HAP-1 (cell line): ENCODE measurements around the gene SNRPN.
"Not testable (repeated sequence)": the region's sequence is repeated elsewhere in the genome, so short reads cannot be mapped to it uniquely, and the experiment has no call there.

ENCODE experiments used
- DNase-seq, 2 experiments: peaks; one replicate each; pipeline ENCODE4 v3.0.0-alpha.2; 2016 to 2020; ENCODE audit warnings: low spot score in 2 of 2
- H3K27me3 ChIP-seq: fragments of 250-450 bp; sonication (Bioruptor Pico); 2 replicates; pipeline ENCODE4 v1.5.1; 2020; ENCODE audit warnings: low read depth, mild to moderate bottlenecking, moderate library complexity
- H3K36me3 ChIP-seq: fragments of 250-450 bp; sonication (Bioruptor Pico); replicated peaks from 2 replicates; pipeline ENCODE4 v1.5.1; 2020; ENCODE audit warnings: mild to moderate bottlenecking
- H3K4me1 ChIP-seq: fragments of 250-450 bp; sonication (Bioruptor Pico); 2 replicates; pipeline ENCODE4 v1.5.1; 2020; ENCODE audit warnings: mild to moderate bottlenecking
- H3K4me3 ChIP-seq: fragments of 250-450 bp; sonication (Bioruptor Pico); 2 replicates; pipeline ENCODE4 v1.5.1; 2020; ENCODE audit warnings: mild to moderate bottlenecking, moderate library complexity
- H3K9me3 ChIP-seq: fragments of 250-450 bp; sonication (Bioruptor Pico); 2 replicates; pipeline ENCODE4 v1.5.1; 2020; ENCODE audit warnings: mild to moderate bottlenecking, moderate library complexity
- in situ Hi-C: fragments of 300-500 bp; cut with MboI; formaldehyde crosslinking; loops from 3 replicates; pipeline ENCODE4 v1.14.3; 2020; ENCODE audit warnings: low sequenced_read_pairs, inconsistent platforms, mixed read lengths

Gene SNRPN

GRCh38 chr15:24954783-24955530, at the start of gene SNRPN, which contains the start of gene SNURF:
Gene SNRPN, plus strand, starts transcription at chr15:24954987. Its CDS starts 19,467 bp downstream, at chr15:24974454.
Gene SNURF, plus strand, starts transcription at chr15:24954987. Its CDS starts 62 bp downstream, at chr15:24955049.
- no peak for DNase-seq
- H3K4me3 ChIP-seq, result no peak within 1 kb of the TSS
- no peaks in the 10 kb centered on the region; the same call in 1 of the 2 replicates for H3K9me3 ChIP-seq
- in situ Hi-C loops, result no loop called here
- H3K36me3 ChIP-seq, result no peaks in the 10 kb centered on the region
- no peaks in the 10 kb centered on the region for H3K4me1 ChIP-seq
- H3K27me3 ChIP-seq, result no peaks in the 10 kb centered on the region

- Histone ChIP-seq H3K4me3 (no peak overlapping the region), H3K27me3 (no peaks in the 10 kb centered on the region), H3K36me3 (no peaks in the 10 kb centered on the region), H3K4me1 (no peaks in the 10 kb centered on the region), H3K9me3 (no peaks in the 10 kb centered on the region)
- DNase-seq, result no peak
- in situ Hi-C loops, result no loop called here
Measured at GRCh38 chr15:24916305-24917009, 38.3 kb upstream of the SNRPN start.

- H3K4me3 ChIP-seq, result no peak overlapping the region
- DNase-seq, result no peak
- no peaks in the 10 kb centered on the region for H3K36me3 ChIP-seq
- no peaks in the 10 kb centered on the region for H3K4me1 ChIP-seq
- no peaks in the 10 kb centered on the region for H3K9me3 ChIP-seq
- in situ Hi-C loops, result no loop called here
- H3K27me3 ChIP-seq, result no peaks in the 10 kb centered on the region
Measured at GRCh38 chr15:24917431-24917830, 37.4 kb upstream of the SNRPN start.

- H3K4me1 ChIP-seq, result no peaks in the 10 kb centered on the region
- no peaks in the 10 kb centered on the region for H3K9me3 ChIP-seq
- DNase-seq, result no peak
- H3K4me3 ChIP-seq, result no peak overlapping the region
- H3K36me3 ChIP-seq, result no peaks in the 10 kb centered on the region
- in situ Hi-C loops, result no loop called here
- no peaks in the 10 kb centered on the region for H3K27me3 ChIP-seq
Measured at GRCh38 chr15:24919446-24919845, 35.3 kb upstream of the SNRPN start.

GRCh38 chr15:24922781-24923180, 32.0 kb upstream of the SNRPN start:
- H3K36me3 ChIP-seq, in situ Hi-C loops, H3K4me3 ChIP-seq, H3K27me3 ChIP-seq, H3K9me3 ChIP-seq, DNase-seq, H3K4me1 ChIP-seq: not testable (repeated sequence)

- Histone ChIP-seq H3K36me3 (no peaks in the 10 kb centered on the region), H3K4me3 (no peak overlapping the region), H3K9me3 (no peaks in the 10 kb centered on the region), H3K27me3 (no peaks in the 10 kb centered on the region), H3K4me1 (no peaks in the 10 kb centered on the region)
- in situ Hi-C loops, result no loop called here
- DNase-seq, result no peak
Measured at GRCh38 chr15:24924153-24924552, 30.6 kb upstream of the SNRPN start.

GRCh38 chr15:24924621-24925020, 30.2 kb upstream of the SNRPN start:
- in situ Hi-C loops, result no loop called here
- H3K4me1 ChIP-seq, result no peaks in the 10 kb centered on the region
- no peaks in the 10 kb centered on the region for H3K9me3 ChIP-seq
- no peak for DNase-seq
- no peaks in the 10 kb centered on the region for H3K36me3 ChIP-seq
- no peak overlapping the region for H3K4me3 ChIP-seq
- H3K27me3 ChIP-seq, result no peaks in the 10 kb centered on the region

- H3K4me1 ChIP-seq, H3K36me3 ChIP-seq, H3K27me3 ChIP-seq, H3K4me3 ChIP-seq, in situ Hi-C loops, H3K9me3 ChIP-seq, DNase-seq: not testable (repeated sequence)
Measured at GRCh38 chr15:24931874-24932732, 22.7 kb upstream of the SNRPN start.

GRCh38 chr15:24933716-24934115, 21.1 kb upstream of the SNRPN start:
- Histone ChIP-seq H3K4me3 (no peak overlapping the region), H3K4me1 (no peaks in the 10 kb centered on the region), H3K27me3 (no peaks in the 10 kb centered on the region), H3K36me3 (no peaks in the 10 kb centered on the region), H3K9me3 (no peaks in the 10 kb centered on the region)
- DNase-seq, result no peak
- in situ Hi-C loops, result no loop called here

- H3K36me3 ChIP-seq, in situ Hi-C loops, H3K4me3 ChIP-seq, H3K9me3 ChIP-seq, DNase-seq, H3K27me3 ChIP-seq, H3K4me1 ChIP-seq: not testable (repeated sequence)
Measured at GRCh38 chr15:24938224-24938623, 16.6 kb upstream of the SNRPN start.

- no peaks in the 10 kb centered on the region for H3K36me3 ChIP-seq
- H3K27me3 ChIP-seq, result no peaks in the 10 kb centered on the region
- no peaks in the 10 kb centered on the region for H3K4me1 ChIP-seq
- H3K4me3 ChIP-seq, result no peak overlapping the region
- in situ Hi-C loops, result no loop called here
- 0 out of 2 replicates have a peak, but pooled peaks cover 3% of the 10 kb centered on the region for H3K9me3 ChIP-seq
- no peak for DNase-seq
Measured at GRCh38 chr15:24940236-24940635, 14.6 kb upstream of the SNRPN start.

GRCh38 chr15:24943361-24943760, 11.4 kb upstream of the SNRPN start:
- in situ Hi-C loops, result no loop called here
- Histone ChIP-seq H3K36me3 (no peaks in the 10 kb centered on the region), H3K4me3 (no peak overlapping the region), H3K27me3 (no peaks in the 10 kb centered on the region), H3K4me1 (no peaks in the 10 kb centered on the region), H3K9me3 (0 out of 2 replicates have a peak, but pooled peaks cover 3% of the 10 kb centered on the region)
- no peak for DNase-seq

GRCh38 chr15:24944954-24945353, 9.8 kb upstream of the SNRPN start:
- Histone ChIP-seq H3K27me3 (no peaks in the 10 kb centered on the region), H3K4me1 (no peaks in the 10 kb centered on the region), H3K9me3 (0 out of 2 replicates have a peak, but pooled peaks cover 3% of the 10 kb centered on the region), H3K4me3 (no peak overlapping the region), H3K36me3 (no peaks in the 10 kb centered on the region)
- DNase-seq, result no peak
- in situ Hi-C loops, result no loop called here
